AG04450 (cell line): ENCODE data around the gene WWC2. TPM values are rescaled to one million over a fixed set of nuclear protein-coding genes. Genes with fewer than 3 reads are reported as not detected.

Experiments
- CTCF ChIA-PET: fragments of 300-600, 350-600 bp; formaldehyde crosslinking; extraction: SDS; loops from one replicate; lab custom pipeline; 2022; ENCODE audit warnings: antibody characterized with exemption, inconsistent platforms; lab: Charles Lee
- POLR2A ChIA-PET: fragments of 350-600 bp; formaldehyde crosslinking; extraction: SDS; loops from one replicate; lab custom pipeline; 2021; ENCODE audit warnings: antibody characterized with exemption, inconsistent platforms; lab: Yijun Ruan, JAX
- DNase-seq: peaks from one replicate; pipeline ENCODE4 v3.0.0-alpha.2; 2011; ENCODE audit warnings: low read depth, low spot score
- H3K27ac ChIP-seq: one replicate; pipeline ENCODE4 v1.5.1; 2012; ENCODE audit warnings: low read depth, low read length, control low read depth
- H3K27me3 ChIP-seq: one replicate; pipeline ENCODE4 v1.6.0; 2012; ENCODE audit warnings: low read length; ENCODE audit not compliant: control insufficient read depth, insufficient read depth
- H3K4me3 ChIP-seq: 2 replicates; pipeline ENCODE4 v1.5.1; 2011; ENCODE audit warnings: mild to moderate bottlenecking, low read depth, low read length, control low read depth
- H3K9me3 ChIP-seq: 2 replicates; pipeline ENCODE4 v1.5.1; 2012; ENCODE audit warnings: low read length; ENCODE audit not compliant: control insufficient read depth, insufficient read depth
- polyA plus RNA-seq: library from polyadenylated mRNA; depleted of rRNA; stranded (reverse); fragments of >200 nt; gene quantifications from 2 replicates; pipeline ENCODE4 v1.2.3, GENCODE V29; 2011
- TF ChIP-seq, protein P1 (sequence below): IDR thresholded peaks from 2 replicates; pipeline ENCODE4 v1.5.1; 2011; ENCODE audit warnings: low read depth, low read length, control low read depth, inconsistent platforms

WWC2 gene
- polyA plus RNA-seq, 1 experiment, result 43.6 TPM

- H3K27ac ChIP-seq, result no peak overlapping the region
- H3K9me3 ChIP-seq, result peaks cover 12% of the 10 kb centered on the region
- ChIA-PET CTCF (no interaction called here), POLR2A (no interaction called here)
- H3K27me3 ChIP-seq, result no peaks in the 10 kb centered on the region
- DNase-seq, result no peak
- no peak overlapping the region for H3K4me3 ChIP-seq
- TF ChIP-seq, protein P1, sequence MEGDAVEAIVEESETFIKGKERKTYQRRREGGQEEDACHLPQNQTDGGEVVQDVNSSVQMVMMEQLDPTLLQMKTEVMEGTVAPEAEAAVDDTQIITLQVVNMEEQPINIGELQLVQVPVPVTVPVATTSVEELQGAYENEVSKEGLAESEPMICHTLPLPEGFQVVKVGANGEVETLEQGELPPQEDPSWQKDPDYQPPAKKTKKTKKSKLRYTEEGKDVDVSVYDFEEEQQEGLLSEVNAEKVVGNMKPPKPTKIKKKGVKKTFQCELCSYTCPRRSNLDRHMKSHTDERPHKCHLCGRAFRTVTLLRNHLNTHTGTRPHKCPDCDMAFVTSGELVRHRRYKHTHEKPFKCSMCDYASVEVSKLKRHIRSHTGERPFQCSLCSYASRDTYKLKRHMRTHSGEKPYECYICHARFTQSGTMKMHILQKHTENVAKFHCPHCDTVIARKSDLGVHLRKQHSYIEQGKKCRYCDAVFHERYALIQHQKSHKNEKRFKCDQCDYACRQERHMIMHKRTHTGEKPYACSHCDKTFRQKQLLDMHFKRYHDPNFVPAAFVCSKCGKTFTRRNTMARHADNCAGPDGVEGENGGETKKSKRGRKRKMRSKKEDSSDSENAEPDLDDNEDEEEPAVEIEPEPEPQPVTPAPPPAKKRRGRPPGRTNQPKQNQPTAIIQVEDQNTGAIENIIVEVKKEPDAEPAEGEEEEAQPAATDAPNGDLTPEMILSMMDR, result no peak
Observed at GRCh38 chr4:183332447-183332846, 233.4 kb downstream of the WWC2 start.

DNA sequence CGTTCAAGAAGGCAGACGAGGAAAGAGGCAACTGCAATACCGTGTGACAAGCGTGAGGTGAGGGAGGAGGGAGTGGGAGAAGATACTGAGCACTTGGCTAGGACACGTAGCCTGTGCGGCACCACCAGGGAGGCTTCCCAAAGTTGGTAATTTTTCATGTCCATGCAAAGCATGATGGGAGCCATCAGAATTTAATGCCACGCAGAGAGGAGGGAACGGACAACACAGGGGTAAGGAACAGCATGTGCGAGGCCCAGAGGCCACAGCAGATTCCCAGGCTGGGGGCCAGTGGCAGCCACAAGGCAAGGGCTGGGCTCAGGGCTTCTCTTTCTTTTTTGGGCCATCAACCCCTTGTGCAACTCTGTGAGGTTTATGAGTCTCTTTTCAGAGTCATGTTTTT, 234.1 kb downstream of the WWC2 start:
- DNase-seq, result no peak
- H3K27ac ChIP-seq, result no peak overlapping the region
- TF ChIP-seq, protein P1, result no peak
- H3K27me3 ChIP-seq, result no peaks in the 10 kb centered on the region
- H3K9me3 ChIP-seq, result peaks cover 12% of the 10 kb centered on the region
- no peak overlapping the region for H3K4me3 ChIP-seq
- POLR2A ChIA-PET, result no interaction called here
- CTCF ChIA-PET, result no interaction called here

- H3K27ac ChIP-seq, result no peak overlapping the region
- ChIA-PET CTCF (no interaction called here), POLR2A (no interaction called here)
- H3K4me3 ChIP-seq, result no peak overlapping the region
- TF ChIP-seq, protein P1, result no peak
- H3K9me3 ChIP-seq, result peaks cover 12% of the 10 kb centered on the region
- no peaks in the 10 kb centered on the region for H3K27me3 ChIP-seq
- no peak for DNase-seq
Observed at GRCh38 chr4:183333983-183334382, 234.9 kb downstream of the WWC2 start.

DNA sequence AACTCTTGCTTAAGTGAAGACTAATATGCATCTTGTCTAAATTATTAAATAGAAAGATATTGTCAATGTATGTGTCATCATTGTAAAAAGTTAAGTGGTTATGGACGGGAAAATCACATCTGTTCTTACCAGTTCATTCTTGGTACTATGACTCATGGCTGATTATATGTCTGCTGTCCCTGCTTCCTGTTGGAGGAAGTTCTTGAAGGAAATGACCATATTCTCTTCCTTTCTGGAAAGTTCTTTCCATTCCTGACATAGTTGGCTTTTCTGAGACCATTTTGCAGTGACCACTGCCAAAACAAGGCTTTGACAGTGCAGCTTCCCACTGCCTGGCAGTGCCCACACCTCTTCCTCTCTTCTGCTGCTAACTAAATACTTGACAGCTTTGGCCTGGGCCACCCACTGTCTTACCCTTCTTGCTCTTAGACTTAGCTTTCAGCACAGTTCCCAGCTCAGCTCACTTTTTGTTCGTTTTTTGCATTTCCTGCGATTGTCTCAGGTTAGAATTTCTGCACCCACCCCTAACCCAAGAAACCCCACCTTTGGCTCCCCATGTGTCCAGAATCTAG, 236.4 kb downstream of the WWC2 start:
- CTCF ChIA-PET, result interaction anchor here (0.6 kb wide), 1 partner anchor 92 kb away, joined by 3 read pairs; no protein-coding TSS in a partner anchor
- POLR2A ChIA-PET, result no interaction called here
- Histone ChIP-seq H3K4me3 (no peak overlapping the region), H3K27ac (peak overlapping the region; percentile 85), H3K9me3 (peaks cover 5% of the 10 kb centered on the region), H3K27me3 (no peaks in the 10 kb centered on the region)
- TF ChIP-seq, protein P1, result no peak
- DNase-seq, result peak; percentile 75

DNA sequence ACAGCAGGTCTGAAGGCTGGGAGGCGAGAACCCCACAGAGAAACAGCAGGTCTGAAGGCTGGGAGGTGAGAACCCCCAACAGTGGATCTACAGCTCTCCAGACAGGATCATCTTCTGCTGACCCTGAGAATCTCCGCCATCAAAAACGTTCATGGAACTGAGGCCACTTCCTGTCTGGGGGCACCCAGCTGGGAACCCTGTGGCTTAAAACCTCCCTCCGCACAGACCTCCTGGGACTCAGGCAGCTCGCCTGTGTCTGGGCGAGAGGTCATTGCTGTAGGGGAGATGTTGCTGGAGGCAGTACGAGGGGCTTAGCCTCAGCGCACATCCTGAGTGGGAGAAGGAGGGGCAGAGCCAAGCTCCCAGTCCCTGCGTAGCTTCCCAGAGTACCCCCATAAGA, 238.3 kb downstream of the WWC2 start:
- TF ChIP-seq, protein P1, result no peak
- CTCF ChIA-PET, result no interaction called here
- H3K4me3 ChIP-seq, result no peak overlapping the region
- no peak for DNase-seq
- H3K27ac ChIP-seq, result no peak overlapping the region
- peaks cover 3% of the 10 kb centered on the region; the same call in 1 of the 2 replicates for H3K9me3 ChIP-seq
- no peaks in the 10 kb centered on the region for H3K27me3 ChIP-seq
- POLR2A ChIA-PET, result no interaction called here
